IMR-90 (cell line): ENCODE measurements around the gene WDFY2. TPM values are rescaled to one million over a fixed set of nuclear protein-coding genes. Genes with fewer than 3 reads are reported as not detected.
A peak's percentile ranks its signal among the peaks of the same experiment; 100 is the strongest.

Source experiments
- ATAC-seq: fragments of 200-7000 bp; cut with Tn5 transposase; 2 replicates; pipeline ENCODE4 v1.9.1; 2020; ENCODE audit warnings: low read depth, mild to moderate bottlenecking, moderate library complexity
- BruUV-seq: library from RNA; stranded (reverse); fragments of 400-500 nt; replicated peaks from 2 replicates; lab custom pipeline; 2021; lab: Mats Ljungman, UMichigan
- CTCF ChIA-PET: fragments of 300-600 bp; formaldehyde crosslinking; extraction: SDS; loops from one replicate; lab custom pipeline; 2021; ENCODE audit warnings: antibody characterized with exemption; lab: Yijun Ruan, JAX
- POLR2A ChIA-PET: fragments of 300-600 bp; sonication (Branson Sonifier 250); formaldehyde crosslinking; loops from one replicate; lab custom pipeline; 2022; ENCODE audit warnings: antibody characterized with exemption; ENCODE audit not compliant: unreplicated experiment; lab: Charles Lee
- DNase-seq: peaks from one replicate; pipeline ENCODE4 v3.0.0; 2013
- H2AFZ ChIP-seq: replicated peaks from 2 replicates; pipeline ENCODE3; 2013; ENCODE audit warnings: low read length, mild to moderate bottlenecking; ENCODE audit not compliant: poor library complexity
- H2AK5ac ChIP-seq: 2 replicates; pipeline ENCODE4 v1.6.1; 2013; ENCODE audit warnings: low read depth, low read length, inconsistent platforms
- H2AK9ac ChIP-seq: replicated peaks from 2 replicates; pipeline ENCODE3; 2013; ENCODE audit warnings: mild to moderate bottlenecking, low read depth, low read length, moderate library complexity; ENCODE audit not compliant: poor library complexity
- H2BK120ac ChIP-seq: 2 replicates; pipeline ENCODE4 v1.6.1; 2013; ENCODE audit warnings: low read depth, low read length, inconsistent platforms
- H2BK15ac ChIP-seq: 3 replicates; pipeline ENCODE4 v1.6.1; 2013; ENCODE audit warnings: low read depth, low read length, inconsistent platforms
- H2BK20ac ChIP-seq: 2 replicates; pipeline ENCODE4 v1.6.1; 2013; ENCODE audit warnings: low read depth, mild to moderate bottlenecking, inconsistent platforms, low read length, moderate library complexity
- H2BK5ac ChIP-seq: 2 replicates; pipeline ENCODE4 v1.6.1; 2013; ENCODE audit warnings: mild to moderate bottlenecking, low read depth, low read length, inconsistent platforms; ENCODE audit not compliant: poor library complexity, severe bottlenecking
- H3K14ac ChIP-seq: replicated peaks from 2 replicates; pipeline ENCODE4 v1.6.1; 2013; ENCODE audit warnings: low read depth, low read length, inconsistent platforms
- H3K18ac ChIP-seq: 2 replicates; pipeline ENCODE4 v1.6.1; 2013; ENCODE audit warnings: low read depth, low read length, control low read depth
- H3K23ac ChIP-seq: 2 replicates; pipeline ENCODE4 v1.6.1; 2013; ENCODE audit warnings: low read depth, low read length, inconsistent platforms
- H3K27ac ChIP-seq: 2 replicates; pipeline ENCODE4 v1.5.1; 2013; ENCODE audit warnings: mild to moderate bottlenecking, control low read depth, low read length; ENCODE audit not compliant: insufficient read depth
- H3K27me3 ChIP-seq: 2 replicates; pipeline ENCODE4 v1.6.1; 2013; ENCODE audit warnings: low read length; ENCODE audit not compliant: control insufficient read depth, insufficient read depth
- H3K36me3 ChIP-seq: 2 replicates; pipeline ENCODE4 v1.6.1; 2013; ENCODE audit warnings: low read length, mixed read lengths; ENCODE audit not compliant: control insufficient read depth, insufficient read depth
- H3K4ac ChIP-seq: 2 replicates; pipeline ENCODE4 v1.6.1; 2013; ENCODE audit warnings: low read depth, low read length, inconsistent platforms
- H3K4me1 ChIP-seq: 2 replicates; pipeline ENCODE4 v1.6.1; 2013; ENCODE audit warnings: low read length, mixed read lengths; ENCODE audit not compliant: control insufficient read depth, insufficient read depth
- H3K4me2 ChIP-seq: 2 replicates; pipeline ENCODE4 v1.6.1; 2013; ENCODE audit warnings: low read depth, mild to moderate bottlenecking, control low read depth, low read length, moderate library complexity
- H3K4me3 ChIP-seq: 2 replicates; pipeline ENCODE4 v1.5.1; 2013; ENCODE audit warnings: low read depth, mild to moderate bottlenecking, control low read depth, low read length, moderate library complexity; ENCODE audit not compliant: insufficient read depth
- H3K56ac ChIP-seq: 2 replicates; pipeline ENCODE4 v1.6.1; 2013; ENCODE audit warnings: low read length, inconsistent platforms; ENCODE audit not compliant: insufficient read depth; ENCODE audit errors: extremely low read depth
- H3K79me1 ChIP-seq, 2 experiments: 2 replicates each; pipeline ENCODE4 v1.6.1; 2013; ENCODE audit warnings: low read length in 2 of 2, inconsistent platforms in 1 of 2, low read depth in 1 of 2
- H3K9ac ChIP-seq: 2 replicates; pipeline ENCODE4 v1.6.1; 2013; ENCODE audit warnings: low read depth, low read length, control low read depth
- H3K9me1 ChIP-seq: 2 replicates; pipeline ENCODE4 v1.6.1; 2013; ENCODE audit warnings: low read length, inconsistent platforms; ENCODE audit not compliant: insufficient read depth
- H3K9me3 ChIP-seq: 2 replicates; pipeline ENCODE4 v1.6.1; 2013; ENCODE audit warnings: low read length; ENCODE audit not compliant: control insufficient read depth, insufficient read depth
- H4K20me1 ChIP-seq: 2 replicates; pipeline ENCODE4 v1.6.1; 2013; ENCODE audit warnings: low read length, inconsistent platforms; ENCODE audit not compliant: insufficient read depth
- H4K5ac ChIP-seq: 2 replicates; pipeline ENCODE4 v1.6.1; 2013; ENCODE audit warnings: mild to moderate bottlenecking, low read depth, low read length, control low read depth
- H4K8ac ChIP-seq, 2 experiments: 2 replicates each; pipeline ENCODE4 v1.6.1; 2013; ENCODE audit warnings: low read depth in 2 of 2, low read length in 2 of 2, control low read depth in 1 of 2, inconsistent platforms in 1 of 2
- H4K91ac ChIP-seq: 2 replicates; pipeline ENCODE4 v1.6.1; 2013; ENCODE audit warnings: low read depth, low read length, inconsistent platforms; ENCODE audit not compliant: insufficient read depth
- BHLHE40 ChIP-seq: fragments of 150-350 bp; IDR thresholded peaks from 2 replicates; pipeline ENCODE4 v1.6.1; 2016; ENCODE audit warnings: mild to moderate bottlenecking, low read depth, low read length
- CEBPB ChIP-seq: IDR thresholded peaks from 2 replicates; pipeline ENCODE4 v1.6.1; 2012; ENCODE audit warnings: low read depth, low read length, improper control_type of control experiment
- CHD1 ChIP-seq: IDR thresholded peaks from 2 replicates; pipeline ENCODE4 v1.6.1; 2012; ENCODE audit warnings: low read depth, low read length, improper control_type of control experiment
- ELK1 ChIP-seq: fragments of 150-350 bp; IDR thresholded peaks from 2 replicates; pipeline ENCODE4 v1.6.1; 2016; ENCODE audit warnings: low read depth, mild to moderate bottlenecking, low read length, moderate library complexity, borderline replicate concordance
- FOS ChIP-seq: fragments of 150-350 bp; IDR thresholded peaks from 2 replicates; pipeline ENCODE4 v1.6.1; 2016; ENCODE audit warnings: low read depth, low read length
- MAFK ChIP-seq: IDR thresholded peaks from 2 replicates; pipeline ENCODE4 v1.6.1; 2012; ENCODE audit warnings: low read depth, low read length, improper control_type of control experiment
- MAZ ChIP-seq: IDR thresholded peaks from 2 replicates; pipeline ENCODE4 v1.6.1; 2012; ENCODE audit warnings: low read depth, mild to moderate bottlenecking, low read length, improper control_type of control experiment, moderate library complexity, borderline replicate concordance
- MXI1 ChIP-seq: IDR thresholded peaks from 2 replicates; pipeline ENCODE4 v1.6.1; 2012; ENCODE audit warnings: low read depth, mild to moderate bottlenecking, low read length, moderate library complexity, borderline replicate concordance
- NFE2L2 ChIP-seq: fragments of 150-350 bp; IDR thresholded peaks from 2 replicates; pipeline ENCODE4 v1.6.1; 2016; ENCODE audit warnings: low read depth, mild to moderate bottlenecking, low read length
- POLR2A ChIP-seq: IDR thresholded peaks from 2 replicates; pipeline ENCODE4 v1.6.1; 2012; ENCODE audit warnings: mild to moderate bottlenecking, low read depth, low read length
- RAD21 ChIP-seq: IDR thresholded peaks from 2 replicates; pipeline ENCODE4 v1.6.1; 2012; ENCODE audit warnings: low read length, improper control_type of control experiment
- RCOR1 ChIP-seq: IDR thresholded peaks from 2 replicates; pipeline ENCODE4 v1.6.1; 2012; ENCODE audit warnings: mild to moderate bottlenecking, low read length, improper control_type of control experiment; ENCODE audit not compliant: insufficient replicate concordance
- RFX5 ChIP-seq: IDR thresholded peaks from 2 replicates; pipeline ENCODE4 v1.8.0; 2012; ENCODE audit warnings: low read depth, mild to moderate bottlenecking, low read length, moderate library complexity
- SMC3 ChIP-seq: fragments of 150-350 bp; IDR thresholded peaks from 2 replicates; pipeline ENCODE4 v1.6.1; 2016; ENCODE audit warnings: low read depth, mild to moderate bottlenecking, antibody characterized with exemption, low read length, moderate library complexity
- USF2 ChIP-seq: fragments of 150-350 bp; IDR thresholded peaks from 2 replicates; pipeline ENCODE4 v1.6.1; 2017; ENCODE audit warnings: mild to moderate bottlenecking, antibody characterized with exemption, low read length, low read depth
- WGBS, 2 experiments: methylation state at CpG; one replicate each; pipeline versions ENCODE4 v1.1.5 to v1.1.7; 2013; ENCODE audit warnings: missing lambda C conversion rate in 2 of 2; ENCODE audit not compliant: insufficient read length in 1 of 2; ENCODE audit errors: extremely low coverage in 2 of 2; 5-methylcytosine and 5-hydroxymethylcytosine counted together
- dilution Hi-C: fragments of 300-500 bp; cut with HindIII; formaldehyde crosslinking; loops from one replicate; pipeline ENCODE4 v1.14.3; 2018; ENCODE audit warnings: low sequenced_read_pairs; ENCODE audit not compliant: unreplicated experiment
- in situ Hi-C: fragments of 300-500 bp; cut with MboI; formaldehyde crosslinking; loops from 3 replicates; pipeline ENCODE4 v1.14.3; 2019; ENCODE audit warnings: low sequenced_read_pairs, inconsistent platforms, mixed read lengths
- intact Hi-C: fragments of 100-400 bp; cut with micrococcal nuclease; formaldehyde crosslinking; loops from 2 replicates; pipeline ENCODE4 v1.10.0; 2022
- polyA plus RNA-seq, 3 experiments: library from polyadenylated mRNA; depleted of rRNA; stranded (reverse); fragments of >200 nt; gene quantifications; 2 replicates each; pipeline ENCODE4 v1.2.3, GENCODE V29; 2012; ENCODE audit warnings: low replicate concordance in 1 of 3
- total RNA-seq: library from RNA; depleted of rRNA; stranded (reverse); fragments of >200 nt; gene quantifications from 2 replicates; pipeline ENCODE4 v1.2.3, GENCODE V29; 2012
- TF ChIP-seq, protein P1 (sequence below): conservative IDR thresholded peaks from 2 replicates; pipeline ENCODE4 v1.5.1; 2012; ENCODE audit warnings: mild to moderate bottlenecking, low read depth, low read length, improper control_type of control experiment

The WDFY2 gene
- total and polyA plus RNA-seq, 2 of the 4 experiments (the other 2 are of a cell fraction): 4.3 to 5.4 TPM

DNA sequence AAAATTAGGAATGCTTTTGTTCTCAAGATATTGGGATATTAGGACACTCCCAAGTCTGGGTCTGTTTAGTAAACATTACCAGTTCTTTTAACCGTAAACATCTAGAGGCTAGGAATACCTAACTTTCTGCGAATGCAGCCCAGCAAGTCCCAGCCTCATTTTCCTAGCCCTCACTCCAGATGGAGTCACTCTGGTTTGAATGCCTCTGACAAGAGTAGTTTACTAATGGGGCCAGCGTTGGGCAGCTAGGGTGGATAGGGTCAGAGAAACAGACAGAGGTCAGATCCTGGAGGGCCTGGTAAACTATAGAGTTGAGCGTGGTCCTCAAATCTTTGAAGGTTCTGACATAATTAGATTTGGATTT lies 53.6 kb downstream of the WDFY2 start:
- H3K4me1 ChIP-seq: peaks cover 8% of the 10 kb centered on the region
- no peaks in the 10 kb centered on the region for H3K27me3 ChIP-seq
- H3K9me1 ChIP-seq: peaks cover 7% of the 10 kb centered on the region
- peak overlapping the region; percentile 29 for H2BK20ac ChIP-seq
- peak overlapping the region; percentile 67 for H2AK5ac ChIP-seq
- no peak overlapping the region for H2AK9ac ChIP-seq
- peaks cover 14 to 52% of the 10 kb centered on the region in 2 experiments for H3K79me1 ChIP-seq
- H2AFZ ChIP-seq: no peak overlapping the region
- TF ChIP-seq MXI1 (no peak), MAZ (no peak), MAFK (no peak), CHD1 (no peak), USF2 (no peak), CEBPB (no peak), POLR2A (no peak), NFE2L2 (no peak), RAD21 (no peak), ELK1 (no peak), RFX5 (no peak), FOS (no peak), BHLHE40 (no peak), RCOR1 (no peak), SMC3 (no peak)
- TF ChIP-seq, protein P1, sequence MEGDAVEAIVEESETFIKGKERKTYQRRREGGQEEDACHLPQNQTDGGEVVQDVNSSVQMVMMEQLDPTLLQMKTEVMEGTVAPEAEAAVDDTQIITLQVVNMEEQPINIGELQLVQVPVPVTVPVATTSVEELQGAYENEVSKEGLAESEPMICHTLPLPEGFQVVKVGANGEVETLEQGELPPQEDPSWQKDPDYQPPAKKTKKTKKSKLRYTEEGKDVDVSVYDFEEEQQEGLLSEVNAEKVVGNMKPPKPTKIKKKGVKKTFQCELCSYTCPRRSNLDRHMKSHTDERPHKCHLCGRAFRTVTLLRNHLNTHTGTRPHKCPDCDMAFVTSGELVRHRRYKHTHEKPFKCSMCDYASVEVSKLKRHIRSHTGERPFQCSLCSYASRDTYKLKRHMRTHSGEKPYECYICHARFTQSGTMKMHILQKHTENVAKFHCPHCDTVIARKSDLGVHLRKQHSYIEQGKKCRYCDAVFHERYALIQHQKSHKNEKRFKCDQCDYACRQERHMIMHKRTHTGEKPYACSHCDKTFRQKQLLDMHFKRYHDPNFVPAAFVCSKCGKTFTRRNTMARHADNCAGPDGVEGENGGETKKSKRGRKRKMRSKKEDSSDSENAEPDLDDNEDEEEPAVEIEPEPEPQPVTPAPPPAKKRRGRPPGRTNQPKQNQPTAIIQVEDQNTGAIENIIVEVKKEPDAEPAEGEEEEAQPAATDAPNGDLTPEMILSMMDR: no peak
- peak overlapping the region; percentile 58; the same call in 1 of the 2 replicates for H3K4ac ChIP-seq
- H3K4me3 ChIP-seq: no peak overlapping the region
- H3K23ac ChIP-seq: peak overlapping the region; percentile 75; the same call in 1 of the 2 replicates
- no peak overlapping the region for H3K27ac ChIP-seq
- dilution Hi-C loops (no loop called here), intact Hi-C loops (no loop called here), in situ Hi-C loops (no loop called here)
- H2BK5ac ChIP-seq: no peak overlapping the region
- H3K56ac ChIP-seq: no peak overlapping the region; the same call in 1 of the 2 replicates
- no peaks in the 10 kb centered on the region; the same call in 1 of the 2 replicates for H4K20me1 ChIP-seq
- no peaks in the 10 kb centered on the region for H3K9me3 ChIP-seq
- ATAC-seq: no peak
- H3K9ac ChIP-seq: no peak overlapping the region
- no peak overlapping the region for H3K4me2 ChIP-seq
- peak overlapping the region; percentile 72 for H3K14ac ChIP-seq
- no peaks in the 10 kb centered on the region for H3K36me3 ChIP-seq
- peak overlapping the region in 1 of 2 experiments; percentile 29; a peak in 1 of 4 replicates for H4K8ac ChIP-seq
- BruUV-seq: no TSS peak
- H3K18ac ChIP-seq: no peak overlapping the region
- no peak overlapping the region; the same call in 1 of the 2 replicates for H2BK120ac ChIP-seq
- DNase-seq: no peak
- CTCF ChIA-PET: no interaction called here
- H4K91ac ChIP-seq: no peak overlapping the region
- WGBS, 2 experiments: 70% methylated on average over 2 of the region's 4 CpGs; no CpG with 5 or more reads in 1 of the 2 experiments
- POLR2A ChIA-PET: no interaction called here
- H4K5ac ChIP-seq: no peak overlapping the region
- no peak overlapping the region for H2BK15ac ChIP-seq
